GM21381 (cell line): ENCODE measurements around the gene HMGXB4.
A peak's percentile ranks its signal among the peaks of the same experiment; 100 is the strongest.

Experiments
- ATAC-seq: cut with Tn5 transposase; IDR thresholded peaks from one replicate; pipeline ENCODE4 v1.9.1; 2021; ENCODE audit warnings: mild to moderate bottlenecking, moderate library complexity; ENCODE audit not compliant: unreplicated experiment

The HMGXB4 gene

GRCh38 chr22:35257002-35257320 is 332 bp upstream of the HMGXB4 start:
- ATAC-seq = peak; percentile 14

GRCh38 chr22:35258191-35258988 is 1.1 kb downstream of the HMGXB4 start:
- ATAC-seq = no peak

GRCh38 chr22:35264986-35265385 is 7.7 kb downstream of the HMGXB4 start:
- ATAC-seq = no peak

GRCh38 chr22:35266277-35266676 is 9.0 kb downstream of the HMGXB4 start:
- no peak for ATAC-seq

GRCh38 chr22:35269630-35270029 is 12.3 kb downstream of the HMGXB4 start:
- no peak for ATAC-seq

GRCh38 chr22:35274154-35274871 is 17.0 kb downstream of the HMGXB4 start:
- no peak for ATAC-seq

- ATAC-seq = no peak
Observed at GRCh38 chr22:35275580-35275979, 18.3 kb downstream of the HMGXB4 start.

- ATAC-seq = no peak
Observed at GRCh38 chr22:35276019-35276418, 18.7 kb downstream of the HMGXB4 start.

GRCh38 chr22:35288116-35288515 is 30.8 kb downstream of the HMGXB4 start:
- ATAC-seq = no peak

GRCh38 chr22:35292786-35293185 is 35.5 kb downstream of the HMGXB4 start:
- ATAC-seq = no peak

- ATAC-seq = no peak
Observed at GRCh38 chr22:35296051-35296450, 38.8 kb downstream of the HMGXB4 start.

GRCh38 chr22:35299217-35299672 is 42.0 kb downstream of the HMGXB4 start:
- peak; percentile 8 for ATAC-seq

- peak; percentile 95 for ATAC-seq
Observed at GRCh38 chr22:35299673-35300499, 42.6 kb downstream of the HMGXB4 start, which contains the start of gene TOM1. TOM1 (plus strand) TSS chr22:35299894; CDS start chr22:35299929, 35 bp downstream.

GRCh38 chr22:35301372-35301874 is 44.1 kb downstream of the HMGXB4 start:
- ATAC-seq = no peak

- ATAC-seq = no peak
Observed at GRCh38 chr22:35303029-35303624, 45.8 kb downstream of the HMGXB4 start.

- ATAC-seq = no peak
Observed at GRCh38 chr22:35305525-35306070, 48.3 kb downstream of the HMGXB4 start.

GRCh38 chr22:35306350-35306967 is 49.2 kb downstream of the HMGXB4 start:
- no peak for ATAC-seq

- no peak for ATAC-seq
Observed at GRCh38 chr22:35307372-35307771, 50.1 kb downstream of the HMGXB4 start.

- no peak for ATAC-seq
Observed at GRCh38 chr22:35307892-35308291, 50.6 kb downstream of the HMGXB4 start.

- peak; percentile 52 for ATAC-seq
Observed at GRCh38 chr22:35308480-35309021, 51.3 kb downstream of the HMGXB4 start.
